ENCODE measurements around the gene POU3F3.
A peak's percentile ranks its signal among the peaks of the same experiment; 100 is the strongest.

- TF ChIP-seq EZH2 (IDR thresholded peaks at IDR 0.05) = peak; percentile 79
- no peak for TF ChIP-seq POLR2AphosphoS5 (IDR thresholded peaks at IDR 0.05; ENCODE audit: borderline replicate concordance, low read depth, low read length)
- TF ChIP-seq FOXP2 (optimal IDR thresholded peaks at IDR 0.05; ENCODE audit: control extremely low read depth, extremely low read length, insufficient read depth) = no peak
Measured at GRCh38 chr2:104854498-104855220, 744 bp downstream of the POU3F3 start.

All from SK-N-MC (cell line).